ENCODE data around the gene RASGRP4.
"Not testable (repeated sequence)": the region's sequence is repeated elsewhere in the genome, so short reads cannot be mapped to it uniquely, and the experiment has no call there.

The RASGRP4 gene

GRCh38 chr19:38367041-38367440 lies 59.0 kb downstream of the RASGRP4 start:
- no peak for DNase-seq

- not testable (repeated sequence) for DNase-seq
Measured at GRCh38 chr19:38362946-38363688, 62.9 kb downstream of the RASGRP4 start.

- peak; percentile 82 for DNase-seq
Measured at GRCh38 chr19:38362076-38362945, 63.7 kb downstream of the RASGRP4 start.

- DNase-seq, result peak; percentile 89
Measured at GRCh38 chr19:38361633-38362075, 64.4 kb downstream of the RASGRP4 start.

GRCh38 chr19:38360839-38361631 lies 65.0 kb downstream of the RASGRP4 start:
- no peak for DNase-seq

GRCh38 chr19:38360351-38360750 lies 65.7 kb downstream of the RASGRP4 start:
- no peak for DNase-seq

- no peak for DNase-seq
Measured at GRCh38 chr19:38359242-38360021, 66.6 kb downstream of the RASGRP4 start.
